ENCODE measurements around the gene RELN.

RELN gene

GRCh38 chr7:103887853-103888602, 101.4 kb downstream of the RELN start:
- Histone ChIP-seq H3K4me1 (ENCODE audit: control extremely low read depth in 1 of 4, control insufficient read depth in 4 of 4, insufficient read depth in 4 of 4, low read length in 3 of 4) (no peaks in the 10 kb centered on the region), H3K4me3 (ENCODE audit: control insufficient read depth in 1 of 7, extremely low read depth in 1 of 7, insufficient read depth in 4 of 7, low read depth in 2 of 7, low read length in 6 of 7) (no peak overlapping the region), H3K27ac (ENCODE audit: insufficient read depth in 1 of 2, low read depth in 1 of 2, low read length in 2 of 2, poor library complexity in 1 of 2, severe bottlenecking in 2 of 2) (no peak overlapping the region), H3K36me3 (ENCODE audit: control insufficient read depth in 4 of 4, insufficient read depth in 4 of 4, low read length in 3 of 4) (no peaks in the 10 kb centered on the region), H3K27me3 (replicated peaks in 2 of 5; ENCODE audit: control insufficient read depth in 4 of 5, insufficient read depth in 5 of 5, low read length in 4 of 5) (no peaks in the 10 kb centered on the region), H3K9me3 (ENCODE audit: control extremely low read depth in 1 of 5, control insufficient read depth in 4 of 5, insufficient read depth in 2 of 5, low read depth in 1 of 5, low read length in 4 of 5) (no peaks in the 10 kb centered on the region)
- 83% methylated on average over 1 of the region's 2 CpGs for whole genome bisulfite sequencing (ENCODE audit: insufficient coverage)
- POLR2A ChIA-PET: no interaction called here
- DNase-seq: no peak
- CTCF ChIA-PET: no interaction called here

DNA sequence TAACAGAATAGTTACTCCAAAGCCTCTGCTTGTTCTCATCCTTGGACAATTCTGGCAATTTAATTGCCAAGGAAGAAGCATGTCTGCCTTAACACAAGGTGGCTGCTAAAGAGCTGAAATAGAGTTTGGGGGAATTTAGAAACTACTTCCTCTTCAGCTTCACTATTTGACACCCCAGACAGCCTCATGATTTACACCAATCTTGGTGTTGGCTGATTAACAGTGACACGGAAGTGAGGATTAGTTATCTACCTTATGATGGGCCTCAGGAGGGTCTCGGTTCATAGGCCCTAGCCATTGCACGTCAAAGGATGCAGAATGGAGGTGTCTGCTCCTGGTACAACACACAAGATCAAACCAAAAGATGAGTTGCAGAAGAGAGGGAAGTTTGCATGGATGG, 102.4 kb downstream of the RELN start:
- ChIA-PET CTCF (no interaction called here), POLR2A (no interaction called here)
- Histone ChIP-seq H3K4me3 (ENCODE audit: control insufficient read depth in 1 of 7, extremely low read depth in 1 of 7, insufficient read depth in 4 of 7, low read depth in 2 of 7, low read length in 6 of 7) (no peak overlapping the region), H3K27me3 (replicated peaks in 2 of 5; ENCODE audit: control insufficient read depth in 4 of 5, insufficient read depth in 5 of 5, low read length in 4 of 5) (no peaks in the 10 kb centered on the region), H3K27ac (ENCODE audit: insufficient read depth in 1 of 2, low read depth in 1 of 2, low read length in 2 of 2, poor library complexity in 1 of 2, severe bottlenecking in 2 of 2) (no peak overlapping the region), H3K9me3 (ENCODE audit: control extremely low read depth in 1 of 5, control insufficient read depth in 4 of 5, insufficient read depth in 2 of 5, low read depth in 1 of 5, low read length in 4 of 5) (no peaks in the 10 kb centered on the region), H3K36me3 (ENCODE audit: control insufficient read depth in 4 of 4, insufficient read depth in 4 of 4, low read length in 3 of 4) (no peaks in the 10 kb centered on the region), H3K4me1 (ENCODE audit: control extremely low read depth in 1 of 4, control insufficient read depth in 4 of 4, insufficient read depth in 4 of 4, low read length in 3 of 4) (no peaks in the 10 kb centered on the region)
- DNase-seq: no peak
- 33% methylated on average over 1 of the region's 3 CpGs for WGBS (ENCODE audit: insufficient coverage)

DNA sequence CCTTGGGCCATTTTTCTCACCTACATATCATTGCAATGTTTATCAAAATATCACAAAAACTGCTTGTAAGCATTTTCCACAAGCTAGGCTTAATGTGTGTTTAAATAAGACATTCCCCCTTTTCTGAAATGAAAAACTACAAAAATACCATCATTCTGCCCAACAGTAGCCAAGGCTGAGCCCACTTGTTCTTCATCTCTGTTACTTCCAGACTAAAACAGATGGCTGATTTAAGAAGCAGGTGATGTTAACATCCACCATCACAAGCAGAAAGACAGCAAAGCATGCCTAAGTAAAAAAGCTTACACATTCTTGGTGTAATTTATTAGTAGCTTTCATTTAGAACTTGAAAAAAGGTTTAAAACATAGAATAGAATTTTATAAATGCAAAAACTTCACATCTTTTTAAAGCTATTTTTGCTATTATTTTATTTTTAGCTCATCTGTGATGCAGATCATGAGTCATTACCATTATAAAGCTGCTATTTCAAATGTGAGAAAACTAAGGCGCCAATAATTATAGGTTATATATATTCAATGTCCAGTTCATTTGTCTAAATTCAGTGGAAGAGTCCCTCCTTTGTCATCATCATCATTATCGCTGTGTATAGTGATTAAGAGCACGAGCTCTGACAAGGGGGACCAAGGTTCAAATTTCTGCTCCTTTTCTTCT, 109.4 kb downstream of the RELN start:
- Histone ChIP-seq H3K36me3 (ENCODE audit: control insufficient read depth in 4 of 4, insufficient read depth in 4 of 4, low read length in 3 of 4) (no peaks in the 10 kb centered on the region), H3K9me3 (ENCODE audit: control extremely low read depth in 1 of 5, control insufficient read depth in 4 of 5, insufficient read depth in 2 of 5, low read depth in 1 of 5, low read length in 4 of 5) (no peaks in the 10 kb centered on the region), H3K27me3 (replicated peaks in 2 of 5; ENCODE audit: control insufficient read depth in 4 of 5, insufficient read depth in 5 of 5, low read length in 4 of 5) (no peaks in the 10 kb centered on the region), H3K27ac (ENCODE audit: insufficient read depth in 1 of 2, low read depth in 1 of 2, low read length in 2 of 2, poor library complexity in 1 of 2, severe bottlenecking in 2 of 2) (no peak overlapping the region), H3K4me1 (ENCODE audit: control extremely low read depth in 1 of 4, control insufficient read depth in 4 of 4, insufficient read depth in 4 of 4, low read length in 3 of 4) (no peaks in the 10 kb centered on the region), H3K4me3 (ENCODE audit: control insufficient read depth in 1 of 7, extremely low read depth in 1 of 7, insufficient read depth in 4 of 7, low read depth in 2 of 7, low read length in 6 of 7) (no peak overlapping the region)
- CTCF ChIA-PET: no interaction called here
- POLR2A ChIA-PET: interaction anchor here (0.6 kb wide), 1 partner anchor 33 kb away, joined by 3 read pairs; no protein-coding TSS in a partner anchor
- no peak for DNase-seq
- WGBS (ENCODE audit: insufficient coverage): 82% methylated on average over 2 of the region's 3 CpGs

DNA sequence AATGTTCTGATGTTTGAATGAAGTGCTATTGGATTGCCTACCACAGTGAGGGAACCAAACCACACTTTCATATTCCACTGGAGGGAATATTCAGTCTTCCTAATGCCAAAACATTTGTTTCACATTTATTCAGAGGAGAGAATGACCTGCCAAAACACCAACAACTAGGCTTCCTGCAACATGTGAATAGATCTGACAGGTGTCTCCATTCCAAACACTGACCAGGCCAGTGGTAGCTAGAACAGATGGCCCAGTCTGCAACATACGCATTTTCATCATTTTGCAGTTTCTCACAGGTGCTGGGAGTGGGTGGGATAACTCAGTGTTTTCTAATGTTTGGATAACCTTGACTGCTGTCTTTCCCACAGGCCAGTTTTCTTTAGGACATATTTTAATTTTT, 110.0 kb downstream of the RELN start:
- no CpG with 5 or more reads among the region's 1 CpG for WGBS (ENCODE audit: insufficient coverage)
- H3K27ac ChIP-seq (ENCODE audit: insufficient read depth in 1 of 2, low read depth in 1 of 2, low read length in 2 of 2, poor library complexity in 1 of 2, severe bottlenecking in 2 of 2): no peak overlapping the region
- H3K9me3 ChIP-seq (ENCODE audit: control extremely low read depth in 1 of 5, control insufficient read depth in 4 of 5, insufficient read depth in 2 of 5, low read depth in 1 of 5, low read length in 4 of 5): no peaks in the 10 kb centered on the region
- ChIA-PET CTCF (no interaction called here), POLR2A (no interaction called here)
- no peaks in the 10 kb centered on the region for H3K4me1 ChIP-seq (ENCODE audit: control extremely low read depth in 1 of 4, control insufficient read depth in 4 of 4, insufficient read depth in 4 of 4, low read length in 3 of 4)
- H3K27me3 ChIP-seq (replicated peaks in 2 of 5; ENCODE audit: control insufficient read depth in 4 of 5, insufficient read depth in 5 of 5, low read length in 4 of 5): no peaks in the 10 kb centered on the region
- no peak for DNase-seq
- H3K36me3 ChIP-seq (ENCODE audit: control insufficient read depth in 4 of 4, insufficient read depth in 4 of 4, low read length in 3 of 4): no peaks in the 10 kb centered on the region
- no peak overlapping the region for H3K4me3 ChIP-seq (ENCODE audit: control insufficient read depth in 1 of 7, extremely low read depth in 1 of 7, insufficient read depth in 4 of 7, low read depth in 2 of 7, low read length in 6 of 7)

DNA sequence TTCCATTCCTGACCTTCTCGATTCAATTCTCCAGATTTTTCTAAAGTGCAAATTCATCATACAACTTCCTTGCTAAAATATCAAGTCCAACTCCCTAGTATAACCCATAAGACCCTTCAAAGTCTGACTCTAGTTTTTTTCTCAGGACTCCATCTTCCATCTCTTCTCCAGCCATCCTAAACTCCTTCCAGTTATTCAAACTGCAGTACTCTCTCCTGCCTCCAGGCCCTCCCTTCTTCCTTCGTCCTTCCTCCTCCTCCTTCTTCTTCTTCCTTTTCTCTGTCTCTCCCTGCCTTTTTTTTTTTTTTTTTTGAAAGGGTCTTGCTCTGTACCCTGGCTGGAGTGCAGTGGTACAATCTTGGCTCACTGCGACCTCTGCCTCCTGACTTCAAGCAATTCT, 111.9 kb downstream of the RELN start:
- ChIA-PET POLR2A (no interaction called here), CTCF (no interaction called here)
- Histone ChIP-seq H3K27ac (ENCODE audit: insufficient read depth in 1 of 2, low read depth in 1 of 2, low read length in 2 of 2, poor library complexity in 1 of 2, severe bottlenecking in 2 of 2) (no peak overlapping the region), H3K9me3 (ENCODE audit: control extremely low read depth in 1 of 5, control insufficient read depth in 4 of 5, insufficient read depth in 2 of 5, low read depth in 1 of 5, low read length in 4 of 5) (no peaks in the 10 kb centered on the region), H3K36me3 (ENCODE audit: control insufficient read depth in 4 of 4, insufficient read depth in 4 of 4, low read length in 3 of 4) (no peaks in the 10 kb centered on the region), H3K4me1 (ENCODE audit: control extremely low read depth in 1 of 4, control insufficient read depth in 4 of 4, insufficient read depth in 4 of 4, low read length in 3 of 4) (no peaks in the 10 kb centered on the region), H3K27me3 (replicated peaks in 2 of 5; ENCODE audit: control insufficient read depth in 4 of 5, insufficient read depth in 5 of 5, low read length in 4 of 5) (no peaks in the 10 kb centered on the region), H3K4me3 (ENCODE audit: control insufficient read depth in 1 of 7, extremely low read depth in 1 of 7, insufficient read depth in 4 of 7, low read depth in 2 of 7, low read length in 6 of 7) (no peak overlapping the region)
- 68% methylated on average over 3 of the region's 3 CpGs for WGBS (ENCODE audit: insufficient coverage)
- DNase-seq: no peak

- POLR2A ChIA-PET: no interaction called here
- CTCF ChIA-PET: no interaction called here
- H3K36me3 ChIP-seq (ENCODE audit: control insufficient read depth in 4 of 4, insufficient read depth in 4 of 4, low read length in 3 of 4): no peaks in the 10 kb centered on the region
- no peak for DNase-seq
- H3K4me1 ChIP-seq (ENCODE audit: control extremely low read depth in 1 of 4, control insufficient read depth in 4 of 4, insufficient read depth in 4 of 4, low read length in 3 of 4): no peaks in the 10 kb centered on the region
- no peak overlapping the region for H3K4me3 ChIP-seq (ENCODE audit: control insufficient read depth in 1 of 7, extremely low read depth in 1 of 7, insufficient read depth in 4 of 7, low read depth in 2 of 7, low read length in 6 of 7)
- no peak overlapping the region for H3K27ac ChIP-seq (ENCODE audit: insufficient read depth in 1 of 2, low read depth in 1 of 2, low read length in 2 of 2, poor library complexity in 1 of 2, severe bottlenecking in 2 of 2)
- H3K9me3 ChIP-seq (ENCODE audit: control extremely low read depth in 1 of 5, control insufficient read depth in 4 of 5, insufficient read depth in 2 of 5, low read depth in 1 of 5, low read length in 4 of 5): no peaks in the 10 kb centered on the region
- no peaks in the 10 kb centered on the region for H3K27me3 ChIP-seq (replicated peaks in 2 of 5; ENCODE audit: control insufficient read depth in 4 of 5, insufficient read depth in 5 of 5, low read length in 4 of 5)
These were observed 113.7 kb downstream of the RELN start for GRCh38 chr7:103875718-103876117.

GRCh38 chr7:103871473-103871872, 118.0 kb downstream of the RELN start:
- H3K36me3 ChIP-seq (ENCODE audit: control insufficient read depth in 4 of 4, insufficient read depth in 4 of 4, low read length in 3 of 4): no peaks in the 10 kb centered on the region
- ChIA-PET POLR2A (no interaction called here), CTCF (no interaction called here)
- H3K4me3 ChIP-seq (ENCODE audit: control insufficient read depth in 1 of 7, extremely low read depth in 1 of 7, insufficient read depth in 4 of 7, low read depth in 2 of 7, low read length in 6 of 7): no peak overlapping the region
- H3K4me1 ChIP-seq (ENCODE audit: control extremely low read depth in 1 of 4, control insufficient read depth in 4 of 4, insufficient read depth in 4 of 4, low read length in 3 of 4): no peaks in the 10 kb centered on the region
- no peak overlapping the region for H3K27ac ChIP-seq (ENCODE audit: insufficient read depth in 1 of 2, low read depth in 1 of 2, low read length in 2 of 2, poor library complexity in 1 of 2, severe bottlenecking in 2 of 2)
- H3K9me3 ChIP-seq (ENCODE audit: control extremely low read depth in 1 of 5, control insufficient read depth in 4 of 5, insufficient read depth in 2 of 5, low read depth in 1 of 5, low read length in 4 of 5): no peaks in the 10 kb centered on the region
- WGBS (ENCODE audit: insufficient coverage): 57% methylated on average over 1 of the region's 2 CpGs
- DNase-seq: no peak
- no peaks in the 10 kb centered on the region for H3K27me3 ChIP-seq (replicated peaks in 2 of 5; ENCODE audit: control insufficient read depth in 4 of 5, insufficient read depth in 5 of 5, low read length in 4 of 5)
